Stimulated activated memory B cell treated with anti-CD40 and anti-IgM and Interleukin-4, amounts not matched to agents 10 μg/mL and 1 μg/mL and 100 μg/mL, for 72 hours (primary cell): ENCODE data around the gene ZDHHC5.

Experiments
- ATAC-seq: fragments of 150-1000 bp; cut with Tn5 transposase; 2 replicates; pipeline ENCODE4 v1.10.0; 2021
- H3K27ac Mint-ChIP-seq: one replicate; pipeline ENCODE4 v1.8.0; 2022; ENCODE audit warnings: mild to moderate bottlenecking, mixed read lengths
- H3K27me3 Mint-ChIP-seq: one replicate; pipeline ENCODE4 v1.8.0; 2022; ENCODE audit warnings: mixed read lengths
- H3K36me3 Mint-ChIP-seq: one replicate; pipeline ENCODE4 v1.8.0; 2022; ENCODE audit warnings: mixed read lengths
- H3K4me1 Mint-ChIP-seq: one replicate; pipeline ENCODE4 v1.8.0; 2022; ENCODE audit warnings: mixed read lengths
- H3K4me3 Mint-ChIP-seq: one replicate; pipeline ENCODE4 v1.8.0; 2022; ENCODE audit warnings: mild to moderate bottlenecking, moderate library complexity, mixed read lengths
- H3K9me3 Mint-ChIP-seq: one replicate; pipeline ENCODE4 v1.8.0; 2022; ENCODE audit warnings: mixed read lengths

ZDHHC5 gene, protein sequence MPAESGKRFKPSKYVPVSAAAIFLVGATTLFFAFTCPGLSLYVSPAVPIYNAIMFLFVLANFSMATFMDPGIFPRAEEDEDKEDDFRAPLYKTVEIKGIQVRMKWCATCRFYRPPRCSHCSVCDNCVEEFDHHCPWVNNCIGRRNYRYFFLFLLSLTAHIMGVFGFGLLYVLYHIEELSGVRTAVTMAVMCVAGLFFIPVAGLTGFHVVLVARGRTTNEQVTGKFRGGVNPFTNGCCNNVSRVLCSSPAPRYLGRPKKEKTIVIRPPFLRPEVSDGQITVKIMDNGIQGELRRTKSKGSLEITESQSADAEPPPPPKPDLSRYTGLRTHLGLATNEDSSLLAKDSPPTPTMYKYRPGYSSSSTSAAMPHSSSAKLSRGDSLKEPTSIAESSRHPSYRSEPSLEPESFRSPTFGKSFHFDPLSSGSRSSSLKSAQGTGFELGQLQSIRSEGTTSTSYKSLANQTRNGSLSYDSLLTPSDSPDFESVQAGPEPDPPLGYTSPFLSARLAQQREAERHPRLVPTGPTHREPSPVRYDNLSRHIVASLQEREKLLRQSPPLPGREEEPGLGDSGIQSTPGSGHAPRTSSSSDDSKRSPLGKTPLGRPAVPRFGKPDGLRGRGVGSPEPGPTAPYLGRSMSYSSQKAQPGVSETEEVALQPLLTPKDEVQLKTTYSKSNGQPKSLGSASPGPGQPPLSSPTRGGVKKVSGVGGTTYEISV

DNA sequence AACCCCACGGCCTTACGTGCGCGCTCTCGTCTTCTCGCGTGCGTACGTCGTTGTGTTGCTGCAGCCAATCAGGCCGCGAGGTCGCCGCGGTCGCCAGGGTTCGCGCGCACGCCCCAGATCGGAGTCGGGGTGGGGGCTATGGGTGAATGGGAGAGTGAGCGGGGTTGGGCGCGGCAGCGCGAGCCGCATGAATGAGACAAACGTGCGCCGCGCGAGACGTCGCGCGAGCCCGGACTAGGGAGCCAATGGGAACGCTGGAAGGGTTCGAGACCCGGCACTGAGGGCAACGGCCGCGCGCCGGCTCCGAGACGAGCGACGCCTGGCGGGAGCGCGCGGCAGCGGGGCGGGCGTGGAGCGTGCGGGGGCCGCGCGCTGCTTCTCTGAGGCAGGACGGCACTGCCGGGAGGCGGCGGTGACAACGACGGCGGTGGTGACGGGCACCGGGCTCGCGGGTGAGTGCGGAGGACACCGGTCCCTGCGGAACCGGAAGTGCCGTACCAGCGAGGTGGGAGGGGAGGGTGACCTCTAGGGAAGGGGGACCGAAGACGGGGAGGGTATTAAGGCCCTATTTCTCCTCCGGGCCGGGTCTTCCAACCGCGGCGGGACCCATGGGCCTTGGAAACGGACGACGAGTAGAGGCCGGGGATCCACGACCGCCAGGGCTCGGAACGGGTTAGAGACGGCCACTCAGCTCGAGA is at the start of gene ZDHHC5:
Gene ZDHHC5, plus strand, starts transcription at position 379 of the 698 bp plus-strand sequence. CDS start 4,977 bp downstream, outside the sequence.
- H3K4me3 Mint-ChIP-seq, result peak within 1 kb of the TSS; percentile 98
- peaks cover 22% of the 10 kb centered on the region for H3K36me3 Mint-ChIP-seq
- ATAC-seq, result peak; percentile 94
- peak within 1 kb of the TSS; percentile 99 for H3K27ac Mint-ChIP-seq
- no peaks in the 10 kb centered on the region for H3K9me3 Mint-ChIP-seq
- no peaks in the 10 kb centered on the region for H3K27me3 Mint-ChIP-seq
- H3K4me1 Mint-ChIP-seq, result peaks cover 42% of the 10 kb centered on the region

DNA sequence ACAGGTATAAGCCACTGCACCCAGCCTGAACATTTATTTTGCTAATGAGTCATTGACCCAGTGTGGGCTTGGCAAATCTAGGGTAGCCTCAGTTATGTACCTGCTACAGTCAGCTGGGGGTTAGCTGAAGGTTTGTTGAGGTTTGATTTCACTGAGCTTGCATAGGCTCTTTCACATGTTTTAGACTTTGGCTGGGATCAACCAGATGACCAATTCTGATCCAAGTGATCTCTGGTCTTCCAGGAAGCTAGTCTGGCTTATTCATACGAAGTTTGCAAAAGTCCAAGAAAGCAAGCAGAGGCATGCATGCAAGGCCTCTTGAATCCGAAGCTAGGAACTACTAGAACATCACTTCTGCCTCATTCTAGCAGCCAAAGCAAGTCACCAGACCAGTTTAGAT is 49.5 kb upstream of the ZDHHC5 start:
- Mint-ChIP-seq H3K36me3 (no peaks in the 10 kb centered on the region), H3K27ac (no peak overlapping the region), H3K4me1 (no peaks in the 10 kb centered on the region), H3K4me3 (no peak overlapping the region), H3K9me3 (peaks cover 4% of the 10 kb centered on the region), H3K27me3 (peaks cover 47% of the 10 kb centered on the region)
- ATAC-seq, result no peak

DNA sequence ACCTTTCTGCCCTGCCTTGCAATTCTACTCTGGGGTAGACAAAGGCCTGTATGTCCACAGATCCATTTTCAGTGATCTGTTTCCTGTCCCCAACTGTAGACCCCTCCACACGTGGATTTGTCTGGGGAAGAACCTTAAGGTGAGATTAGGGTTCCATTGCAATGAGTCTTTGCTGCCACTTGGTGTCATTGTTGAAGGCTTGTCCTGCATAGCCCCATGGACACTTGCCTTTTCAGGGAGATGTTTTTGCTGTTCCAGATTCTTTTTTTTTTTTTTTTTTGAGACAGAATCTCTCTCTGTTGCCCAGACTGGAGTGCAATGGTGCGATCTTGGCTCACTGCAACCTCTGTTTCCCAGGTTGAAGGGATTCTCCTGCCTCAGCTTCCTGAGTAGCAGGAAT is 48.6 kb upstream of the ZDHHC5 start:
- peaks cover 4% of the 10 kb centered on the region for H3K9me3 Mint-ChIP-seq
- no peaks in the 10 kb centered on the region for H3K4me1 Mint-ChIP-seq
- no peak overlapping the region for H3K27ac Mint-ChIP-seq
- H3K4me3 Mint-ChIP-seq, result no peak overlapping the region
- H3K36me3 Mint-ChIP-seq, result no peaks in the 10 kb centered on the region
- ATAC-seq, result no peak
- peaks cover 44% of the 10 kb centered on the region for H3K27me3 Mint-ChIP-seq

DNA sequence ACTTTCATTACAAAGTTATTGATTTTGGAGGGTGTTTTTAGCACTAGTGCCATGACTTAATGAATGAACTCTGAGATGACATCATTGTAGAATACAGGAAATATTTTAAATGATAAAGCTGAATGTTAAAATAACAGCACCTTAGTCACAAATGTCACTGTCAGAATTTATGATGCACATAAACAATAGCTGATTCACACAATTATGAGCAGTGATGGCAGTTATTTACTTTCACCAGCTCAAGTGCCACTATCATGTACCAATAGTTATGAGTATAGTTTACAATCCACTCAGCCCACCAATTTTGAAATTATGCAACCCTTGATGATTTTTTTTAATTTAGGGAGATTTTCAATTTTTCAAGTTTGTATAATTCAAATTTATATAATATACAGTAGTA is 47.4 kb upstream of the ZDHHC5 start:
- Mint-ChIP-seq H3K9me3 (peaks cover 4% of the 10 kb centered on the region), H3K27me3 (peaks cover 37% of the 10 kb centered on the region), H3K36me3 (no peaks in the 10 kb centered on the region), H3K4me3 (no peak overlapping the region), H3K27ac (no peak overlapping the region), H3K4me1 (no peaks in the 10 kb centered on the region)
- ATAC-seq, result no peak

DNA sequence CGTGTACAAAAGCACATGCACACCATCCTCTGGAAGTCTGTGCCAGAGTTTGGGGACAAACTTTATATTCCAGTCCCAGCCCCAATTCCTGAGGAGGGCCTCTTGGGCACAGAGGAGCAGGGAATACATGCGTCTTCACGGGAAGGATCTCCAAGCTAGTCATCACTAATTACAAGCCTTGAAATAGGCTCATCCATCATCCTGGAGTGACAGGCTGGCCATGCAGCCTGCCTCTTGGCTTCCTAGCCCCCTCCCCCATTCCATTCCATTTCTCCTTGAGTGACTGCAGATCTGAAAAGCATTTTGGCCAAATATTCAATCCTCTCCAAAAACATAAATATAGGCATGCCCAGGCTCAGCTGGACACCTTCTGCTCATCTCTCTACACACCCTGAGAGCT is 45.7 kb upstream of the ZDHHC5 start:
- Mint-ChIP-seq H3K4me1 (no peaks in the 10 kb centered on the region), H3K27ac (no peak overlapping the region), H3K27me3 (peaks cover 29% of the 10 kb centered on the region), H3K4me3 (no peak overlapping the region), H3K9me3 (peaks cover 4% of the 10 kb centered on the region), H3K36me3 (no peaks in the 10 kb centered on the region)
- ATAC-seq, result no peak

DNA sequence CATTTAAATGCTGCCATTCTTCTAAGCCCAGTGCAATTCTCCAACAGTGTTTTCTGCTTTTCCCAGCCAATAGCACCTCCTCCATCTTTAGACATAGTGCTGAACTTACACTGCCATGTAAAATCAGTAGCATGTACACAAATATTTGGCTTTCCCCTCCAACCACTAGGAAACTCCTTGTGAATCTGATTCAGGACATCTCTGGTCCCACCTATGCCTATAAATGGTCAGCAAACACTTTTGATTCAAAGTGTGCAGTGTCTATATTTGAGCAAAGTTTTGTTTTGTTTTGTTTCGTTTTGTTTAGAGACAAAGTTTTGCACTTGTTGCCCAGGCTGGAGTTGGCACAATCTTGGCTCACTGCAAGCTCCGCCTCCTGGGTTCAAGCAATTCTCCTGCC is 43.0 kb upstream of the ZDHHC5 start:
- no peak overlapping the region for H3K27ac Mint-ChIP-seq
- no peaks in the 10 kb centered on the region for H3K4me1 Mint-ChIP-seq
- no peak for ATAC-seq
- peaks cover 35% of the 10 kb centered on the region for H3K27me3 Mint-ChIP-seq
- H3K9me3 Mint-ChIP-seq, result peaks cover 2% of the 10 kb centered on the region
- H3K4me3 Mint-ChIP-seq, result no peak overlapping the region
- no peaks in the 10 kb centered on the region for H3K36me3 Mint-ChIP-seq

DNA sequence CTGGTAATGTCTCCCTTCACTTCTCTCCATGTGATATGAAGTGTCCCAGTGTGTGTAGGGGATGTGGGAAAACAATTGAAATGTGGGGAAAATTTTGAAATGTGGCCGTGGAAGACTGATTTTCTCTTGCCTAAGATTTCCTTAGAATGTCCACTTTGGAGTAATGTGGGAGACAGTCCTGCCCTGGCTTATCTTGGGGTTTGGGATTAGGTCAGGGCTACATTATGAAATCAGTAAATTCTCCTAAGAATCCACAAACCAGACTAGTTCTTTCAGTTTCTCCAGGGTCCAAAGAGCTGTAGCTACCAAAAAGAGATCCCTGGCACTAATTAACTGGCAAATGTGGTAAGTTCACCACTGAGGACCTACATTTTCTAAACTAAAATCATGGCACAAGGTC is 41.0 kb upstream of the ZDHHC5 start:
- Mint-ChIP-seq H3K4me1 (no peaks in the 10 kb centered on the region), H3K9me3 (no peaks in the 10 kb centered on the region), H3K27ac (no peak overlapping the region), H3K36me3 (no peaks in the 10 kb centered on the region), H3K4me3 (no peak overlapping the region), H3K27me3 (peaks cover 38% of the 10 kb centered on the region)
- ATAC-seq, result no peak

DNA sequence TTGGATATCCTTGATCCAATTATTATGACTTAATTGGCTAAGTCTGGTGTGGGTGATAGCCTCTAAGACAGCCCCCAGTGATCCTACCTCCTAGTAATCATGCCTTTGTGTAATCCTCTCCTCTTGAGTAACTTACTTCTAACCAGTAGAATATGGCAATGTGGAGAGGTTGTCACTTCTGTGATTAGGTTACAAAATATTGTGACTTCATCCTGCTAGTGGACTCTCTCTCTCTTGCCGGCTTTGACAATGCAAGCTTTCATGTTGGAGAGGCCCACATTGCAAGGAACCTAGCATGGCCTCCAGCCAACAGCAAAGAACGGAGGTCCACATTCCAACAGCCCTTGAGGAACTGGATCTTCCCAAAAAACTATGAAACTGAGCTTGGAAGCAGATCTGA is 37.7 kb upstream of the ZDHHC5 start:
- Mint-ChIP-seq H3K4me3 (no peak overlapping the region), H3K36me3 (no peaks in the 10 kb centered on the region), H3K9me3 (no peaks in the 10 kb centered on the region), H3K4me1 (no peaks in the 10 kb centered on the region), H3K27me3 (peaks cover 46% of the 10 kb centered on the region), H3K27ac (no peak overlapping the region)
- ATAC-seq, result no peak

DNA sequence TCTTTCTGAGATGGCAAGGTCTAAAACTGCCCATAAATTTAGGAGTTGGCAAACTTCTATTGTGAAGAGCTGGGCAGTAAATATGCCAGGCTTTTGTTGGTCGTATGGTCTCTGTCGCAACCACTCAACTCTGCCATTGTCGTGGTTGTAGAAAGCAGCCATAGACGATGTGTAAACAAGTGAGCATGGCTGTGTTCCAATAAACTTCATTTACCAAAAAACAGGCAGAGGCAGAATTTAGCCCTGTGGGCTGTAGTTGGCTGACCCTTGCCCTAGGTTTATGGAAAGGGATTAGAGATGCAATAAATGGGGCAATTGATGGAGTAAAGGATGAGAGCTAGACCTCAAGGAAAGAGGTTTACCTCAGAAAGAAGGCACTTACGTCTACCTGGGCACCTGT is 35.8 kb upstream of the ZDHHC5 start:
- H3K36me3 Mint-ChIP-seq, result no peaks in the 10 kb centered on the region
- ATAC-seq, result no peak
- no peaks in the 10 kb centered on the region for H3K9me3 Mint-ChIP-seq
- H3K4me1 Mint-ChIP-seq, result peaks cover under 1% of the 10 kb centered on the region
- peaks cover 55% of the 10 kb centered on the region for H3K27me3 Mint-ChIP-seq
- H3K4me3 Mint-ChIP-seq, result no peak overlapping the region
- H3K27ac Mint-ChIP-seq, result no peak overlapping the region

DNA sequence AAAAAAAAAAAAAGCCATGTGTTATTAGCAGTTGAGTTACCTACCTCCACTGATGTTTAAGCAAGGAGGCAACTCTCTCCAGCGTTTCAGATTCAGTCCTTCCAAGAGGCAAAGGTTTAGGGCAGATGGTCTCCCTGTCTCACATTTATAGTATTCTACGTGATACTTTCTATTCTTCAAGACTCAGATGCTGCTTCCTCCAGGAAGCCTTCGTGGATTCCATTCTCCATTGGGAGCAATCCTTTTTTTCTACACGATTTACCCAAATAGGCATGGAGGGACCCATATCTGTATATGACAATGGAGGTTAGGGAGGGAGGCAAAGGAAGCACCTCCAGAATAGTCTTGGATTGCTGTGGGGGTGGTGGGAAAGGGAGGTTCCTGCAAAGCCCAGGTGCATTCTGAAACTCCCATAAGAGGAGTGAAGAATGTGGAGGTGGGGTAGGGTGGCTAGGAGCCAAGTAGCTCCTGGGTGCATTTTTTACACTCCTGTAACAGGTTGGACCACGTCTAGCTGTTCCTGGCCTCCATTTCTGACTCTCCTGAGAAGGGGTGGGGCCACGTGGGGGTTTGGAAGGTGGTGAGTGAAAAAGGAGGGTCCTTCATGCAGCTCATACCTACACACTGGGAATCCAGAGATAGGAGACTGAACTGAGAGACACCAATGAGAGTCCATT is 34.4 kb upstream of the ZDHHC5 start:
- no peak overlapping the region for H3K4me3 Mint-ChIP-seq
- H3K4me1 Mint-ChIP-seq, result peaks cover 14% of the 10 kb centered on the region
- H3K27me3 Mint-ChIP-seq, result peaks cover 62% of the 10 kb centered on the region
- no peak overlapping the region for H3K27ac Mint-ChIP-seq
- no peaks in the 10 kb centered on the region for H3K9me3 Mint-ChIP-seq
- ATAC-seq, result no peak
- H3K36me3 Mint-ChIP-seq, result no peaks in the 10 kb centered on the region

DNA sequence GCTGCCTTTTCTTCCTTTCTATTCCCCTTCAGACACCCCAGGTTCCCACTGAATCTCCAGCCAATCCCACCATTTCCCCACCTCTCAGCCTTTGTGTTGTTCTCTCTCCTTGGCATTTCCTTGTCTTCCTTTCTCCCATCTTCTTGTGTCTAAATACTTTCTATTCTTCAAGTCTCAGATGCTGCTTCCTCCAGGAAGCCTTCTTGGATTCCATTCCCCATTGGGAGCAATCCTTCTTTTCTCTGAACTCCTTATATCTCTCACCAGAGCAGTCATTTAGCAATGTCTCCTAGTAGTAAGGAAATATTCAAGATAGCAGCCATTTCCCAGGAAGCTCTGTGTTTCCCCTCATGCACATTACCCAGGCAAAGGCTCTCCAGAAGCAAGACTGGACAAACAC is 33.6 kb upstream of the ZDHHC5 start:
- Mint-ChIP-seq H3K27ac (no peak overlapping the region), H3K9me3 (no peaks in the 10 kb centered on the region), H3K4me3 (no peak overlapping the region), H3K36me3 (no peaks in the 10 kb centered on the region), H3K4me1 (peaks cover 22% of the 10 kb centered on the region), H3K27me3 (peaks cover 70% of the 10 kb centered on the region)
- no peak for ATAC-seq

DNA sequence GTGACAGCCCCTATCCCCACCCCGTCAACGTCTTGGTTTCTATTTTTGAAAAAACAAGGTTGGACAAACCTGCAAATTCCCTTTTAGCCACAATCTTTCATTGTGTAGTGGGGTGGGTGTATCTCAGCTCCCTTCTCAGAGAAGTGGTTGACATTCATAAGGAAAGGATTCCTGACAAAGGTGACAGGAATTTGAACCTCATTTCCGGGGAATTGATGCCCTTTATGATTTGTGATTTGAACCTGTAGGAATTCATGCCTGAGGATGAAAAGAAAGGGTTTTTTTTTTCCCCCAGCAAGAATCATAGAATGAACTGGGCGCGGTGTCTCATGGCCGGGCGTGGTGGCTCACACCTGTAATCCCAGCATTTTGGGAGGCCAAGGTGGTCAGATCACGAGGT is 32.7 kb upstream of the ZDHHC5 start:
- Mint-ChIP-seq H3K27me3 (peaks cover 77% of the 10 kb centered on the region), H3K27ac (no peak overlapping the region), H3K4me3 (no peak overlapping the region), H3K9me3 (no peaks in the 10 kb centered on the region), H3K36me3 (no peaks in the 10 kb centered on the region), H3K4me1 (peaks cover 24% of the 10 kb centered on the region)
- no peak for ATAC-seq

DNA sequence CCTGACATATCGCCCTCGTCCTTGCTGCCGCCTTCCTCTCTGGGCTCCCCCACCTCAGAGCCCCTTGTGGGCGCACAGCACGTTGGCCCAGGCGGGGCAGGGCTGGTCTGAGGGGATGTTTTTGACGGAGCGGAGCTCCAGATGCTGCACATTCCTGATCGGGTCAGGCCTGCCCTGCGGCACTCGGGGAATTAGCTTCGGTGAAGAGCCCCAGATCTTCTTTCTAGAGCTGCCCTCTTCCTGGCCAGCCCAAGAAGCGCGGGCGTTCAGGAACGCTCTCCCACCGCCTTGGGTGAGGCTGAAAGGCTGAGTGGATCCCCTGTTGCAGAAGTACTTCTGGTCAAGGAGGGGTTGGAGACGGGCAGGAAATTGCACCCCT is 30.3 kb upstream of the ZDHHC5 start:
- H3K4me1 Mint-ChIP-seq, result peaks cover 34% of the 10 kb centered on the region
- H3K9me3 Mint-ChIP-seq, result no peaks in the 10 kb centered on the region
- no peak for ATAC-seq
- H3K27ac Mint-ChIP-seq, result peak overlapping the region; percentile 73
- no peaks in the 10 kb centered on the region for H3K36me3 Mint-ChIP-seq
- H3K4me3 Mint-ChIP-seq, result peak overlapping the region; percentile 88
- peaks cover 58% of the 10 kb centered on the region for H3K27me3 Mint-ChIP-seq

DNA sequence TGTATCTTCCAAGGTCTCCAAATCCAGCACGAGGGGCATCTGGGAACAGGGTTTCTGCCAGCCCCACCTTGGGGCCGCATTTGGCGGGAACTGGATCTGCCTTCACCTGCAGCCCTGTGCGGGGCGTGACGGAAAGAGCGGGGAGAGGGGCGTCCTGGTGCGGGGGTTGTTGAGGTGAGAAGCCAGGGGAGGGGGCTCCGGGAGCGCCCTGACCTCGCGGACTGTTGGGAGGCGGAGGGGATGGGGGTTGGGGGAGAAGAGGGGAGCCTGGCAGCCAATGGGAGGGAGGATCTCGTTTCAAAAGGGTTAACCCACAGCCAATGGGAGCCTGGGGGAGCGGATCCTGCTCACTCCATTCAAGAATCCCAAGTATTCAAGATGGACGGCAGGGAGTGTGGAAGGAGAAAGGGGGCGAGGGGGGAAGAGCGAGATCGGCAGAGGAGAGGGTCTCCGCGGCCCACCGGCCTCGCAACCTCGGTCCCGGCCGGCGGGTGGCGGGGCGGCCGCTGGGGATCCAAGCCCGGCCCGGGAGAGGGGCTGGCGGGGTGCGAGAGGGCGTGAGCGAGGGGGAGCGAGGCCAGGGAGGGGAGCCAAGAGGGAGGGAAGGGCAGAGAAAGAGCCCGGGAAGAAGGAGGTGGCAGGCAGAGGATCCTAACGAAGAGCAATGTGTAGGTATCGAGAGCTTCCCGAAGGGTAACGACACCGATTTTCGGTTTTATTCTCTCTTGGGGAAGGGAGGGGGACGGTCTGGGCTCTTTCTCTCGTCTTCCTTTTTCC is 29.7 kb upstream of the ZDHHC5 start:
- Mint-ChIP-seq H3K4me1 (peaks cover 34% of the 10 kb centered on the region), H3K9me3 (no peaks in the 10 kb centered on the region), H3K36me3 (no peaks in the 10 kb centered on the region), H3K4me3 (peak overlapping the region; percentile 88), H3K27ac (peak overlapping the region; percentile 73), H3K27me3 (peaks cover 64% of the 10 kb centered on the region)
- peak; percentile 47 for ATAC-seq
